GM19395 (cell line): ENCODE measurements around the gene NR5A1.

ENCODE experiments used
- ATAC-seq: cut with Tn5 transposase; IDR thresholded peaks from one replicate; pipeline ENCODE4 v1.9.1; 2021; ENCODE audit warnings: mild to moderate bottlenecking, moderate library complexity; ENCODE audit not compliant: unreplicated experiment

NR5A1 gene

GRCh38 chr9:124500028-124500795 is 7.0 kb downstream of the NR5A1 start:
- no peak for ATAC-seq

- no peak for ATAC-seq
Observed at GRCh38 chr9:124499216-124499615, 8.0 kb downstream of the NR5A1 start.

- no peak for ATAC-seq
Observed at GRCh38 chr9:124498499-124499146, 8.6 kb downstream of the NR5A1 start.

- ATAC-seq, result no peak
Observed at GRCh38 chr9:124498040-124498439, 9.2 kb downstream of the NR5A1 start.

- no peak for ATAC-seq
Observed at GRCh38 chr9:124497441-124497840, 9.8 kb downstream of the NR5A1 start.

GRCh38 chr9:124496463-124496862 is 10.7 kb downstream of the NR5A1 start:
- no peak for ATAC-seq

GRCh38 chr9:124496075-124496449 is 11.1 kb downstream of the NR5A1 start:
- ATAC-seq, result no peak

- no peak for ATAC-seq
Observed at GRCh38 chr9:124495126-124496074, 11.8 kb downstream of the NR5A1 start.

- peak; percentile 79 for ATAC-seq
Observed at GRCh38 chr9:124493794-124494479, 13.3 kb downstream of the NR5A1 start.

- no peak for ATAC-seq
Observed at GRCh38 chr9:124493218-124493617, 14.0 kb downstream of the NR5A1 start.

GRCh38 chr9:124492818-124493217 is 14.4 kb downstream of the NR5A1 start:
- ATAC-seq, result no peak

- no peak for ATAC-seq
Observed at GRCh38 chr9:124491049-124491975, 15.9 kb downstream of the NR5A1 start.

GRCh38 chr9:124490004-124490403 is 17.2 kb downstream of the NR5A1 start:
- ATAC-seq, result no peak

GRCh38 chr9:124489222-124489621 is 18.0 kb downstream of the NR5A1 start:
- ATAC-seq, result no peak

- ATAC-seq, result no peak
Observed at GRCh38 chr9:124488641-124489210, 18.5 kb downstream of the NR5A1 start.

GRCh38 chr9:124487260-124488182 is 19.7 kb downstream of the NR5A1 start:
- no peak for ATAC-seq

- no peak for ATAC-seq
Observed at GRCh38 chr9:124486778-124487259, 20.4 kb downstream of the NR5A1 start.

- no peak for ATAC-seq
Observed at GRCh38 chr9:124485936-124486335, 21.3 kb downstream of the NR5A1 start.
